ENCODE data around the gene FAM13C. TPM values are rescaled to one million over a fixed set of nuclear protein-coding genes. Genes with fewer than 3 reads are reported as not detected.

FAM13C gene
- total and polyA plus RNA-seq, 8 donors, result 1.1 to 3.4 (median 2.2) TPM

DNA sequence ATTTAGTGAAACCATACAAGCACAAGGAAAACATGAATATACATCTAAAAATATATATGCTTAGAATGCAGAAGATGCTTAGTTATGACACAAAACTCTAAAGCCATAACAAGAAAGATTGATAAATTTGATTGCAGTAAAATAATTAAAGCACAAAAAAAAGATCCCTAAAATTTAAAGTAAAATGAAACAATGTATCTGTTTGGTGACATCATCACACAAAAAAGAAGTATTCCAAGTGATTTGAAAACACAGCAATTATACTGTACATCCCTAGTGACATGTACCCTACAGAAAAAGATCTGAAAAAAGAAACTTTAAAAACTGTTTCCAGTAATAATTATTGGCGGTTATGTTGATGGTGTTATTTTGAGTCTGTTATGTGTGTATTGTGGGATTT, 148.2 kb downstream of the FAM13C start:
- ATAC-seq, result no peak

GRCh38 chr10:59212301-59212798, 150.0 kb downstream of the FAM13C start:
- FAIRE-seq, result no peak
- no peak for ATAC-seq
- H3K4me1 ChIP-seq, result no peaks in the 10 kb centered on the region
- no peaks in the 10 kb centered on the region for H3K9me3 ChIP-seq
- no peaks in the 10 kb centered on the region for H3K27me3 ChIP-seq
- no peak for TF ChIP-seq CTCF (IDR thresholded peaks at IDR 0.05)
- DNase-seq, result no peak
- no peaks in the 10 kb centered on the region for H3K36me3 ChIP-seq
- 83 to 97% methylated on average over 2 of the region's 2 CpGs for WGBS, 2 donors
- intact Hi-C loops (cut with DNase I), result no loop called here
- H3K4me3 ChIP-seq, result no peak overlapping the region
- no peak overlapping the region for H3K27ac ChIP-seq

More for the DNA sequence above, 148.2 kb downstream of the FAM13C start:
- no peak for DNase-seq
- WGBS, 2 donors, result 98 to 99% methylated on average over 1 of the region's 1 CpG
- Histone ChIP-seq H3K27ac (no peak overlapping the region), H3K4me3 (no peak overlapping the region), H3K9me3 (no peaks in the 10 kb centered on the region), H3K36me3 (no peaks in the 10 kb centered on the region), H3K4me1 (no peaks in the 10 kb centered on the region), H3K27me3 (no peaks in the 10 kb centered on the region)
- intact Hi-C loops (cut with DNase I), result no loop called here
- TF ChIP-seq CTCF (IDR thresholded peaks at IDR 0.05), result no peak
- no peak for FAIRE-seq

DNA sequence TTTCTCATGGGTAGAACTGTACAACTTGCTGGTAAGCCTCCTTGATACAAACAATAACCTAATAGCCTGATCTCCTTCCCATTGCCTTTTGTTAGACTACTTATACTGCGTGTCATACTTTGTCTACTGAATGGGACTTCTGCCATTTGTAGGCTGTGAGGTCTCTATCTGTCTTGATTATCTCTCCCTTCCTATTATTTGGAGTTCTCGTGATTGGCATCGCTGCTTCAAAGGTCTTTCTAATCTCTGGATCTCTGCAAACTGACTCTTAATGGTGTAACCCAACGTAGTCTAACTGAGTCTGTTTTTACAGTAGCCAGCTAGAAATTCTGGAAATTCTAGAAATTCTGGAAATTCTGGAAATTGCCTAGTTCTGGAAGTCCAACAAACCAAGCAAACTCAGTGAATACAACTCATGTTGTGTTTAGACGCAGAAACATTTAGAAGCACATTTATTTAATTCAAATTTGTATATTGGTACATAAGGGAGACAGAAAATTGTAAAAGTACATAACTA, 156.1 kb downstream of the FAM13C start:
- intact Hi-C loops (cut with DNase I), result no loop called here
- Histone ChIP-seq H3K27me3 (no peaks in the 10 kb centered on the region), H3K27ac (no peak overlapping the region), H3K4me3 (no peak overlapping the region), H3K9me3 (no peaks in the 10 kb centered on the region), H3K4me1 (peaks cover 0 to 4% (median 4%) of the 10 kb centered on the region in 3 donors), H3K36me3 (no peaks in the 10 kb centered on the region)
- 82% methylated on average over 5 of the region's 5 CpGs for WGBS, 2 donors
- TF ChIP-seq CTCF (IDR thresholded peaks at IDR 0.05), result no peak
- DNase-seq (no peak), FAIRE-seq (no peak), ATAC-seq (no peak)

Other genes with a start within 250 kb of the FAM13C start
- 10 to 100 TPM in 1 of 6 donors, 1 to 10 TPM in 5; 3.8 to 12.8 (median 6.4) TPM for gene PHYHIPL, start 185.9 kb downstream of the FAM13C start, total RNA-seq
- 1 to 10 TPM; 1.9 to 4.7 TPM for gene PHYHIPL, start 185.9 kb downstream of the FAM13C start, polyA plus RNA-seq